IMR-90 (cell line): Measurements from ENCODE around the gene B4GALNT3. TPM values are rescaled to one million over a fixed set of nuclear protein-coding genes. Genes with fewer than 3 reads are reported as not detected.

Experiments
- ATAC-seq: fragments of 200-7000 bp; cut with Tn5 transposase; 2 replicates; pipeline ENCODE4 v1.9.1; 2020; ENCODE audit warnings: low read depth, mild to moderate bottlenecking, moderate library complexity
- BruUV-seq: library from RNA; stranded (reverse); fragments of 400-500 nt; replicated peaks from 2 replicates; lab custom pipeline; 2021; lab: Mats Ljungman, UMichigan
- CTCF ChIA-PET: fragments of 300-600 bp; formaldehyde crosslinking; extraction: SDS; loops from one replicate; lab custom pipeline; 2021; ENCODE audit warnings: antibody characterized with exemption; lab: Yijun Ruan, JAX
- POLR2A ChIA-PET: fragments of 300-600 bp; sonication (Branson Sonifier 250); formaldehyde crosslinking; loops from one replicate; lab custom pipeline; 2022; ENCODE audit warnings: antibody characterized with exemption; ENCODE audit not compliant: unreplicated experiment; lab: Charles Lee
- DNase-seq: peaks from one replicate; pipeline ENCODE4 v3.0.0; 2013
- H2AFZ ChIP-seq: replicated peaks from 2 replicates; pipeline ENCODE3; 2013; ENCODE audit warnings: low read length, mild to moderate bottlenecking; ENCODE audit not compliant: poor library complexity
- H2AK5ac ChIP-seq: 2 replicates; pipeline ENCODE4 v1.6.1; 2013; ENCODE audit warnings: low read depth, low read length, inconsistent platforms
- H2AK9ac ChIP-seq: replicated peaks from 2 replicates; pipeline ENCODE3; 2013; ENCODE audit warnings: mild to moderate bottlenecking, low read depth, low read length, moderate library complexity; ENCODE audit not compliant: poor library complexity
- H2BK120ac ChIP-seq: 2 replicates; pipeline ENCODE4 v1.6.1; 2013; ENCODE audit warnings: low read depth, low read length, inconsistent platforms
- H2BK15ac ChIP-seq: 3 replicates; pipeline ENCODE4 v1.6.1; 2013; ENCODE audit warnings: low read depth, low read length, inconsistent platforms
- H2BK20ac ChIP-seq: 2 replicates; pipeline ENCODE4 v1.6.1; 2013; ENCODE audit warnings: low read depth, mild to moderate bottlenecking, inconsistent platforms, low read length, moderate library complexity
- H2BK5ac ChIP-seq: 2 replicates; pipeline ENCODE4 v1.6.1; 2013; ENCODE audit warnings: mild to moderate bottlenecking, low read depth, low read length, inconsistent platforms; ENCODE audit not compliant: poor library complexity, severe bottlenecking
- H3K14ac ChIP-seq: replicated peaks from 2 replicates; pipeline ENCODE4 v1.6.1; 2013; ENCODE audit warnings: low read depth, low read length, inconsistent platforms
- H3K18ac ChIP-seq: 2 replicates; pipeline ENCODE4 v1.6.1; 2013; ENCODE audit warnings: low read depth, low read length, control low read depth
- H3K23ac ChIP-seq: 2 replicates; pipeline ENCODE4 v1.6.1; 2013; ENCODE audit warnings: low read depth, low read length, inconsistent platforms
- H3K27ac ChIP-seq: 2 replicates; pipeline ENCODE4 v1.5.1; 2013; ENCODE audit warnings: mild to moderate bottlenecking, control low read depth, low read length; ENCODE audit not compliant: insufficient read depth
- H3K27me3 ChIP-seq: 2 replicates; pipeline ENCODE4 v1.6.1; 2013; ENCODE audit warnings: low read length; ENCODE audit not compliant: control insufficient read depth, insufficient read depth
- H3K36me3 ChIP-seq: 2 replicates; pipeline ENCODE4 v1.6.1; 2013; ENCODE audit warnings: low read length, mixed read lengths; ENCODE audit not compliant: control insufficient read depth, insufficient read depth
- H3K4ac ChIP-seq: 2 replicates; pipeline ENCODE4 v1.6.1; 2013; ENCODE audit warnings: low read depth, low read length, inconsistent platforms
- H3K4me1 ChIP-seq: 2 replicates; pipeline ENCODE4 v1.6.1; 2013; ENCODE audit warnings: low read length, mixed read lengths; ENCODE audit not compliant: control insufficient read depth, insufficient read depth
- H3K4me2 ChIP-seq: 2 replicates; pipeline ENCODE4 v1.6.1; 2013; ENCODE audit warnings: low read depth, mild to moderate bottlenecking, control low read depth, low read length, moderate library complexity
- H3K4me3 ChIP-seq: 2 replicates; pipeline ENCODE4 v1.5.1; 2013; ENCODE audit warnings: low read depth, mild to moderate bottlenecking, control low read depth, low read length, moderate library complexity; ENCODE audit not compliant: insufficient read depth
- H3K56ac ChIP-seq: 2 replicates; pipeline ENCODE4 v1.6.1; 2013; ENCODE audit warnings: low read length, inconsistent platforms; ENCODE audit not compliant: insufficient read depth; ENCODE audit errors: extremely low read depth
- H3K79me1 ChIP-seq, 2 experiments: 2 replicates each; pipeline ENCODE4 v1.6.1; 2013; ENCODE audit warnings: low read length in 2 of 2, inconsistent platforms in 1 of 2, low read depth in 1 of 2
- H3K9ac ChIP-seq: 2 replicates; pipeline ENCODE4 v1.6.1; 2013; ENCODE audit warnings: low read depth, low read length, control low read depth
- H3K9me1 ChIP-seq: 2 replicates; pipeline ENCODE4 v1.6.1; 2013; ENCODE audit warnings: low read length, inconsistent platforms; ENCODE audit not compliant: insufficient read depth
- H3K9me3 ChIP-seq: 2 replicates; pipeline ENCODE4 v1.6.1; 2013; ENCODE audit warnings: low read length; ENCODE audit not compliant: control insufficient read depth, insufficient read depth
- H4K20me1 ChIP-seq: 2 replicates; pipeline ENCODE4 v1.6.1; 2013; ENCODE audit warnings: low read length, inconsistent platforms; ENCODE audit not compliant: insufficient read depth
- H4K5ac ChIP-seq: 2 replicates; pipeline ENCODE4 v1.6.1; 2013; ENCODE audit warnings: mild to moderate bottlenecking, low read depth, low read length, control low read depth
- H4K8ac ChIP-seq, 2 experiments: 2 replicates each; pipeline ENCODE4 v1.6.1; 2013; ENCODE audit warnings: low read depth in 2 of 2, low read length in 2 of 2, control low read depth in 1 of 2, inconsistent platforms in 1 of 2
- H4K91ac ChIP-seq: 2 replicates; pipeline ENCODE4 v1.6.1; 2013; ENCODE audit warnings: low read depth, low read length, inconsistent platforms; ENCODE audit not compliant: insufficient read depth
- CEBPB ChIP-seq: IDR thresholded peaks from 2 replicates; pipeline ENCODE4 v1.6.1; 2012; ENCODE audit warnings: low read depth, low read length, improper control_type of control experiment
- CTCF ChIP-seq: conservative IDR thresholded peaks from 2 replicates; pipeline ENCODE4 v1.5.1; 2012; ENCODE audit warnings: mild to moderate bottlenecking, low read depth, low read length, improper control_type of control experiment
- ELK1 ChIP-seq: fragments of 150-350 bp; IDR thresholded peaks from 2 replicates; pipeline ENCODE4 v1.6.1; 2016; ENCODE audit warnings: low read depth, mild to moderate bottlenecking, low read length, moderate library complexity, borderline replicate concordance
- FOS ChIP-seq: fragments of 150-350 bp; IDR thresholded peaks from 2 replicates; pipeline ENCODE4 v1.6.1; 2016; ENCODE audit warnings: low read depth, low read length
- MXI1 ChIP-seq: IDR thresholded peaks from 2 replicates; pipeline ENCODE4 v1.6.1; 2012; ENCODE audit warnings: low read depth, mild to moderate bottlenecking, low read length, moderate library complexity, borderline replicate concordance
- RAD21 ChIP-seq: IDR thresholded peaks from 2 replicates; pipeline ENCODE4 v1.6.1; 2012; ENCODE audit warnings: low read length, improper control_type of control experiment
- RCOR1 ChIP-seq: IDR thresholded peaks from 2 replicates; pipeline ENCODE4 v1.6.1; 2012; ENCODE audit warnings: mild to moderate bottlenecking, low read length, improper control_type of control experiment; ENCODE audit not compliant: insufficient replicate concordance
- RFX5 ChIP-seq: IDR thresholded peaks from 2 replicates; pipeline ENCODE4 v1.8.0; 2012; ENCODE audit warnings: low read depth, mild to moderate bottlenecking, low read length, moderate library complexity
- USF2 ChIP-seq: fragments of 150-350 bp; IDR thresholded peaks from 2 replicates; pipeline ENCODE4 v1.6.1; 2017; ENCODE audit warnings: mild to moderate bottlenecking, antibody characterized with exemption, low read length, low read depth
- WGBS, 2 experiments: methylation state at CpG; one replicate each; pipeline versions ENCODE4 v1.1.5 to v1.1.7; 2013; ENCODE audit warnings: missing lambda C conversion rate in 2 of 2; ENCODE audit not compliant: insufficient read length in 1 of 2; ENCODE audit errors: extremely low coverage in 2 of 2; 5-methylcytosine and 5-hydroxymethylcytosine counted together
- dilution Hi-C: fragments of 300-500 bp; cut with HindIII; formaldehyde crosslinking; loops from one replicate; pipeline ENCODE4 v1.14.3; 2018; ENCODE audit warnings: low sequenced_read_pairs; ENCODE audit not compliant: unreplicated experiment
- in situ Hi-C: fragments of 300-500 bp; cut with MboI; formaldehyde crosslinking; loops from 3 replicates; pipeline ENCODE4 v1.14.3; 2019; ENCODE audit warnings: low sequenced_read_pairs, inconsistent platforms, mixed read lengths
- intact Hi-C: fragments of 100-400 bp; cut with micrococcal nuclease; formaldehyde crosslinking; loops from 2 replicates; pipeline ENCODE4 v1.10.0; 2022
- polyA plus RNA-seq, 3 experiments: library from polyadenylated mRNA; depleted of rRNA; stranded (reverse); fragments of >200 nt; gene quantifications; 2 replicates each; pipeline ENCODE4 v1.2.3, GENCODE V29; 2012; ENCODE audit warnings: low replicate concordance in 1 of 3
- total RNA-seq: library from RNA; depleted of rRNA; stranded (reverse); fragments of >200 nt; gene quantifications from 2 replicates; pipeline ENCODE4 v1.2.3, GENCODE V29; 2012

B4GALNT3 gene
- total and polyA plus RNA-seq, 2 of the 4 experiments (the other 2 are of a cell fraction) = not detected

GRCh38 chr12:547883-548470, 88.2 kb downstream of the B4GALNT3 start:
- no peak for DNase-seq
- H3K9me3 ChIP-seq = no peaks in the 10 kb centered on the region
- no peak overlapping the region for H3K23ac ChIP-seq
- H2BK5ac ChIP-seq = no peak overlapping the region
- no peaks in the 10 kb centered on the region for H4K20me1 ChIP-seq
- ChIA-PET CTCF (interaction anchor here (0.7 to 3.0 kb wide), 4 partner anchors 8 to 105 kb away, joined by 3 to 21 read pairs (median 5); no protein-coding TSS in a partner anchor), POLR2A (no interaction called here)
- TF ChIP-seq RAD21 (no peak), CTCF (no peak), RCOR1 (no peak), ELK1 (no peak), USF2 (no peak), MXI1 (no peak), RFX5 (no peak), CEBPB (no peak), FOS (no peak)
- WGBS, 2 experiments = 43% methylated on average over 5 of the region's 13 CpGs; no CpG with 5 or more reads in 1 of the 2 experiments
- H3K9ac ChIP-seq = no peak overlapping the region
- intact Hi-C loops (loop anchor here (1.0 to 10.0 kb wide), 3 partner anchors 95 to 223 kb away; no protein-coding TSS in a partner anchor), dilution Hi-C loops (no loop called here), in situ Hi-C loops (no loop called here)
- H2BK120ac ChIP-seq = no peak overlapping the region
- H3K4ac ChIP-seq = no peak overlapping the region
- no peaks in the 10 kb centered on the region for H3K4me1 ChIP-seq
- H4K5ac ChIP-seq = no peak overlapping the region
- no peak overlapping the region for H3K4me2 ChIP-seq
- H2AFZ ChIP-seq = no peak overlapping the region
- BruUV-seq = no TSS peak
- H3K36me3 ChIP-seq = no peaks in the 10 kb centered on the region
- no peak overlapping the region for H3K14ac ChIP-seq
- no peak overlapping the region for H2AK9ac ChIP-seq
- no peak overlapping the region for H2BK20ac ChIP-seq
- no peak overlapping the region for H3K56ac ChIP-seq
- H3K79me1 ChIP-seq = no peaks in the 10 kb centered on the region
- H3K18ac ChIP-seq = no peak overlapping the region
- H3K4me3 ChIP-seq = no peak overlapping the region
- no peak overlapping the region for H4K8ac ChIP-seq
- ATAC-seq = no peak
- no peak overlapping the region for H2BK15ac ChIP-seq
- no peak overlapping the region; the same call in 1 of the 2 replicates for H2AK5ac ChIP-seq
- no peak overlapping the region for H3K27ac ChIP-seq
- H3K27me3 ChIP-seq = peaks cover 64% of the 10 kb centered on the region
- H4K91ac ChIP-seq = no peak overlapping the region
- H3K9me1 ChIP-seq = no peaks in the 10 kb centered on the region
